ENCODE measurements around the gene ASXL2.
A peak's percentile ranks its signal among the peaks of the same experiment; 100 is the strongest.
"Not testable (repeated sequence)": the region's sequence is repeated elsewhere in the genome, so short reads cannot be mapped to it uniquely, and the experiment has no call there.

ASXL2 gene

DNA sequence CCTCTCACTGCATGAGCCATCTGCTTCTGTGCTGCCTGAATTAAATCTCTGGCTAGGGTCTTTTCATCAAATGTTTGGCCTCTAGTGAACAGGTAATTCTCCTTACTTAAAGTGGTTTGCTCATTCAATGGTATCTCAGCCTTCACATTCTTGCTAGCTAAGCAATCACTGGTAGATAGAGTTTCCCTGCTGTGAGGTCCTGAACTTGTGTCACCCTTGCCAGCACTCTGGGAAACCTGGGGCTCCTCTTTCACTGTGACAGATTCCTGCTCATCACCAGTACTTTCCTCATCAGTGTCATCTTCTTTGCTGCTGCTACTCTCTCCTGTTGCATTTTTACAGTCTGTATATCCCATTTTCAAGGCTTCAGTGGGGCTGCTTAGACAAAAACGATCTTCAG, 135.8 kb downstream of the ASXL2 start:
- DNase-seq (ENCODE audit: low spot score) = no peak
- FAIRE-seq = no peak

DNA sequence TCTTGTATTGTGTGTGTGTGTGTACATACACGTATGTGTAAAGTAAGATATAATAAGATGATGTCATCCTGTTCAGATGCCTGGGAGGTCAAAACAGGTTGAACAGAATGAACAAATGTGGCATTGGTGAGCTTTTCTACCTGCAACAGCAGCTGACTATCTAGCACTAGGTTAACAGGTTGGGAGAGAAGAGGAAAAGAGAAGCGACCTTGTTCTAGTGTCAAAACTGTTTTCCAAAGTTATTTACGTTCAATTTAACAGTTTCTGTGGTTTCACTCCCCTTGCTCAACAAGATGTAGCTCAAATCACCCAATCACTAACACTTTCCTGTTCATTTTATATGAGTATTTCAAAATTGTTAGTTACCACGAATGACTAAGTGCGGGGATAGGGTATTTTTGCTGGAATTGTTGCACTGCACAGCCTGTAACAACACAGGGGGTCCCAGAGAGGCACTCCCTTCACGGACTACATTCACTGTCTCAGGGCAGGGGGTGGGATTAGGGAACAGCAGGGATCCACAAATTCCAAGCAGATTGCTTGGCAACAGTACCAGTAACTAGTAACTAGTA, 137.4 kb downstream of the ASXL2 start:
- DNase-seq (ENCODE audit: low spot score) = no peak
- FAIRE-seq = no peak

GRCh38 chr2:25738383-25739343, 139.6 kb downstream of the ASXL2 start:
- DNase-seq (ENCODE audit: low spot score) (no peak), FAIRE-seq (no peak)

- DNase-seq (ENCODE audit: low spot score) = no peak
- FAIRE-seq = no peak
Observed at GRCh38 chr2:25736899-25737515, 141.3 kb downstream of the ASXL2 start.

GRCh38 chr2:25735835-25736234, 142.5 kb downstream of the ASXL2 start:
- DNase-seq (ENCODE audit: low spot score) (no peak), FAIRE-seq (no peak)

- FAIRE-seq (no peak), DNase-seq (ENCODE audit: low spot score) (no peak)
Observed at GRCh38 chr2:25728559-25728958, 149.7 kb downstream of the ASXL2 start.

GRCh38 chr2:25726522-25726921, 151.8 kb downstream of the ASXL2 start:
- FAIRE-seq (no peak), DNase-seq (ENCODE audit: low spot score) (no peak)

DNA sequence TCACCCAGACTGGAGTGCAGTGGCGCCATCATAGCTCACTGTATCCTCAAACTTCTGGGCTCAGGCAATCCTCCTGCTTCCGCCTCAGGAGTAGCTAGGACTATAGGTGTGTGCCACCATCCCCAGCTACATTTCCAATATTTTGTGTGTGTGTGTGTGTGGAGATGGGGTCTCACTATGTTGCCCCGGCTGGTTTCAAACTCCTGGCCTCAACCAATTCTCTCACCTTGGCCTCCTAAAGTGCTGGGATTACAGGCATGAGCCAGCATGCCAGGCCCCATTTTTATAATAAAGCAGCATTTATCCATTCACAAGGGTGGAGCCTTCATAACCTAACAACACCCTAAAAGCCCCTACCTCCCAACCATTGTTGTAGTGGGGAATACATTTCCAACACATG, 152.4 kb downstream of the ASXL2 start:
- DNase-seq (ENCODE audit: low spot score) (no peak), FAIRE-seq (no peak)

DNA sequence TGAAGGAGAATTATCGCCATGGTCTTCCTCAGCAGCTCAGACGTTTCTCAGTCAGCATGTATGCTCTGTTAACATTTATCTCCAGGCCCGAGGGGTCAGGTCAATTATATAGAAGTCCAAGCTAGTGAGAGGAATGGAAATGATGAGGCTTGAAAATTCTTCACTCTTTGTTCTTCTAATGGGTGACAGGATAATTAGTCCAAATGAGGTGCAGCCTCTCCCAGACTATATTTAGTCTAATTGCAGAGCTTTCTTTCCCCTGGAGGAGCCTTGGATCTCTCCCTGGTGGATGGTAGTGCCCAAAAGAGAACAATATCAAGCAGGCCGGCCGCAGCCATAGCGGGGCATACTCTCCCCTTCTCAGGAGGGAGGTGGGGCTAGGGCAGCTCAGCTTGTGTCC, 153.5 kb downstream of the ASXL2 start:
- FAIRE-seq (no peak), DNase-seq (ENCODE audit: low spot score) (no peak)

DNA sequence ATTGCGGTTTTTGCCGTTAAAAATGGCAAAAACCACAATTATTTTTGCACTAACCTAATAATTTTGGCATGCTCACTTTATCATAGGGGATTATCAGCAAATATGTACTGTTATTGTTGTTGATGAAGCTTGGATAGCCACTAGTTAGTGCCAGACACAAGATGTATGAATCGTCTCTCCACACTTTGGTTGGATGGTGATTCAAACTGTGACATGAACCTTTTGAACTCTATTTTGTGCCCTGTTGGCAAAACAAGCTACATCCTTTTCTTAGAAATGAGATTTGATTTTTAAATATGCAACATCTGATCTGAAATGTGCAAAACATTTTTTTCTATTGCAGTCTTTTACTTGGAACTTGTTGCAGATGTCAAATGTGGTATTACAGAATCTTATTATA, 156.1 kb downstream of the ASXL2 start:
- no peak for FAIRE-seq
- no peak for DNase-seq (ENCODE audit: low spot score)

DNA sequence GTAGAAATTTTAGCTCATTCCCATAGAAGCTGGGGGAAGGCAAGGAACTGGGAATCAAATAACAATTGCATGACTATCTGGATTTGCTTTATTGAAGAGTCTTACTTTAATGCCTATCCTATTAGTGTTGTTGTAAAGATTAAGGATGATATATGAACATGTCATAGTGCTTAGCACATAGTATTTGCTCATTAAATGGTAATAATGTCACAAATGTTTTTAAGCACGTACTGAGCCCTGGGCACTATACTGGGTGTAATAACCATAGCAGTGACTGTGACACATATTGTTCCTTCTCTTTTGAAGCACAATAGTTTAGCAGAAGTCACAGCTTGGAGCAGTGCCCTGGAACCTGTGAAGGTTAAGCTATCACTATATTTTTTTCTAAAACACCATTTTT, 157.7 kb downstream of the ASXL2 start:
- no peak for DNase-seq (ENCODE audit: low spot score)
- FAIRE-seq = no peak

DNA sequence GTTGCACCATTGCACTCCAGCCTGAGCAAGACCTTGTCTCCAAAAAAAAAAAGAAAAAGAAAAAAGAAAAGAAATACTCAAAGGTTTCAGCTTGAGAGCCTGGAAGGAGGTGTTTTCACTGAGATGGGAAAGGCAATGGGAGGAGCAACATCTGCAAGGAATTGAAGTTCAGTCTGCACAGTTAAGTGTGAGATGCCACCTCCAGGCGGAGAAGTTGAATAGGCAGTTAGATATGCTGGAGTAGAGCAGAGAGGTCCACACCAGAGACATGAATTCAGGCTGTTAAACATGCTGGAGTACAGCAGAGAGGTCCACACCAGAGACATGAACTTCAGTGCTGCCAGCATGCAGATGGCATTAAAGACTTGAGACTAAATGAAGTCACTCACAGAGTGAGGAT, 163.5 kb downstream of the ASXL2 start:
- no peak for DNase-seq (ENCODE audit: low spot score)

DNA sequence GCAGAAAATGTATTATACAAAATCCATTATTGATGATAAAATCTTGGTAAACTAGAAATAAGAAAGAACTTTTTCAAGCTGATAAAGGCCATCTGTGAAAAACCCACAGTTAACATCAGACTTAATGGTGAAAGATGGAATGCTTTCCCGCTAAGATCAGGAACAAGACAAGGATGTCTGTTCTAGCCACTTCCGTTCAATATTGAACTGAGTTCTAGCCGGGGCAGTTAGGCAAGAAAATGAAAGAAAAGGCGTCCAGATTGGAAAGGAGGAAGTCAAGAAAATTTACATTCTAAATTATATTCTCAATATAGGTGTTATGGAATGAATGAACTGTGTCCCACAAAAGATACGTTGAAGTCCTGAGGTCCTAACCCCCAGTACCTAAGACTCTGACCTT, 165.8 kb downstream of the ASXL2 start:
- DNase-seq (ENCODE audit: low spot score) = no peak
- FAIRE-seq = no peak

More for the DNA sequence above, 163.5 kb downstream of the ASXL2 start:
- no peak for FAIRE-seq

DNA sequence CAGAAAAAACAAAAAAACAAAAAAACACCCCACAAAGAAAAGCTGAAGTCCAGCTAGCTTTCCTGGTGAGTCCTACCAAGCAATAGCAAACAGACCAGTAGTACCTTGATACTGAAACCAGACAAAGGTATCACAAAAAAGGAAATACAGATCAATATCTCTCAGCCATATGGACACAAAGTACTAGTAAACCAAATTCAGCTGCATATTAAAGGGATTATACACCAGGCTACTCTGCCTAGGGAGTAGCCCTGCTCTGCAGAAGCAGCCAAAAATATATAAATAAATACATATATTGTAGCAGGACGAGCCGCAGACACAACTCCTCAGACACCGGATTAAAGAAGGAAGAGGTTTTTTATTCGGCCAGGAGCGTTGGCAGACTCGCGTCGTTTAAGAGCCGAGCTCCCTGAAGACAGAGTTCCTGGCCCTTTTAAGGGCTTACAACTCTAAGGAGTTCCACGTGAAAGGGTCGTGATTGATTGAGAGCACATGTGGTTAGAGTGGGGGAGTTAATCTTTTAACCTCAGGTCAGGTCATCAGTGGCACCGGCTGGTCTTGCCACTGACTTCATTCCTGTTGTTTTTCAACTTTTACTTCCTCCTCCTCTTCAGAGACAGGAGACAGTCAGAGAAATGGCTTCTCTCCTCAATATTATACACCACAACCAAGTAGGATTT, 166.5 kb downstream of the ASXL2 start:
- peak; percentile 27 for DNase-seq (ENCODE audit: low spot score)
- FAIRE-seq = peak; percentile 60

- DNase-seq (ENCODE audit: low spot score) = no peak
- FAIRE-seq = no peak
Observed at GRCh38 chr2:25710750-25711149, 167.5 kb downstream of the ASXL2 start.

GRCh38 chr2:25709349-25709748, 168.9 kb downstream of the ASXL2 start:
- FAIRE-seq (no peak), DNase-seq (ENCODE audit: low spot score) (no peak)

DNA sequence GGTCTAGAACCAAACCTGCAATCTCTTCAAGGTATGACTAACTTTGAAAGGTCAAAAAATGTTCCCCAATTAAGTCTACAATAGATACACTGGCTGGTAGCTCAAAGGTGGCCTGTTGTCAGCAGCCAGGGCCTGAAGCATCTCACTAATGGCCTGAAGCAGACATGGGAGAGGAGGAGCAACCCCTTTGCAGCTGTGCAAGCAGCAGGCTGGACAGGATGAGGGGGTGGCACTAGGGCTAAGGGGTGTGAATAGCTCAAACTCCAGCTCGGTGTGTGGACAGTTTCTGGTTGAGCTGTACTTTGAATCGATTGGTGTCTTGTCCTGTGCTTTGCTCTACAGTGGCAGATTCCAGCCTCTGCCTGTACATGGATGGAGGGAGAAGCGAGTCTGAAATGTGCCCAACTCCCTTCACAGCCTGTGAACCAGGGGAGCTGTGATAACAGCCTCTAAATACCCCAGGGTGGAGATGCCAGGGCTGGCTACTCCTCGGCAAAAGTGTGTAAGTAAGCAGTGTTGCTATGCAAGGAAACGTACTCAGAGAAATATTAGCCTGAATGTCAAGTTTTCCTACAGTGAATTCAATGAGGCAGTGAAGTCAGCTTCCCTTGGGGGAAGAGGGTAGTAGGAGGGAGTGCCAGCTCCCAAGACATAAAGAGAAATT, 170.2 kb downstream of the ASXL2 start:
- FAIRE-seq = no peak

DNA sequence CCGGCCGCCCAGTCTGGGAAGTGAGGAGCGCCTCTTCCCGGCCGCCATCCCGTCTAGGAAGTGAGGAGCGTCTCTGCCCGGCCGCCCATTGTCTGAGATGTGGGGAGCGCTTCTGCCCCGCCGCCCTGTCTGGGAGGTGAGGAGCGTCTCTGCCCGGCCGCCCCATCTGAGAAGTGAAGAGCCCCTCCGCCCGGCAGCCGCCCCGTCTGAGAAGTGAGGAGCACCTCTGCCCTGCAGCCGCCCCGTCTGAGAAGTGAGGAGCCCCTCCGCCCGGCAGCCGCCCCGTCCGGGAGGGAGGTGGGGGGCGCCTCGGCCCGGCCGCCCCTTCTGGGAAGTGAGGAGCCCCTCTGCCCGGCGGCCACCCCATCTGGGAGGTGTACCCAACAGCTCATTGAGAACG, 172.7 kb downstream of the ASXL2 start:
- DNase-seq (ENCODE audit: low spot score); FAIRE-seq: not testable (repeated sequence)

More for the DNA sequence above, 170.2 kb downstream of the ASXL2 start:
- DNase-seq (ENCODE audit: low spot score) = no peak

DNA sequence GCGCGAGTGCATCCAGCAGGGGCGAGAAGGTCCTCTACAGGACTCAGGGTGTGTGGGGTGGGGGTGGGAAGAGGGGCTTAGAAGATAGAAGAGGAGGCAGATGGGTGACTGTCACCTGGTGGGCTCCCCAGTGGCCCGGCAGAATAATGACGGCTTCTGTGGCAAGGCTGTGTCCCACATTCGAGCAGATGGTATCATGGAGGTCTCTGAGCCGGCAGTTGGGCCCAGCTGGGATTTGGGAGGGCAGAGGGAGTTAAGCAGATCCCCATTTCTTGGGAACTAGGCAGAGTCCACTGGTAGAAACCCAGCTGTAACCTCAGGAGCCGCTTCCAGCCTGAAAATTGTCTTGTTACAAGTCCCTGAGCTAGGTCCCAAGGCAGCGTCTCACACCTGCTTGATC, 176.5 kb downstream of the ASXL2 start:
- FAIRE-seq = no peak
- no peak for DNase-seq (ENCODE audit: low spot score)

GRCh38 chr2:25700221-25700660, 178.0 kb downstream of the ASXL2 start:
- FAIRE-seq (no peak), DNase-seq (ENCODE audit: low spot score) (peak; percentile 22)

DNA sequence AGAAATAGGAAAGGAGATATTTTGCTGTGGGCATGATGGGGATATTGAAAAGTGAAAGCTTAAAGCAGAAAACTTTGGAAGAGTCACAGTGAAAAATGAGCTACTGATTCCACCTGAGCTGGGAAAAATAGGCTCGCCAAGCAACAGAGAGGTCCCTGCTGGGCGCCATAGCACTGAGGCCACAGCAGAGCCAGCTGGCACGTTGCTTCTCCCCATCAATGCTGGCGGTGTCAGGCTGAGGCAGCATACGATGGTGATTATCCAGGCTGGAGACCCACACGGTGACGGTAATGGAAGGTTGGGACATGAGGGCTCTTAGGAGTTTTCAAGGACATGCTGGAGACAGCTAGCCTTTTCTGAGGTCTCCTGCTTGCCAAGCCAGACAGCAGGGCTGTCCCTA, 179.1 kb downstream of the ASXL2 start:
- FAIRE-seq (no peak), DNase-seq (ENCODE audit: low spot score) (no peak)

Data from RCC 7860 (cell line).